Embryonic facial prominence (tissue), 1 donor: ENCODE results near the gene ZNF32.
A peak's percentile ranks its signal among the peaks of the same experiment; 100 is the strongest.

Experiments
- DNase-seq: peaks from one replicate; pipeline ENCODE4 v3.0.0-alpha.2; 2016; ENCODE audit errors: extremely low spot score

The ZNF32 gene, protein sequence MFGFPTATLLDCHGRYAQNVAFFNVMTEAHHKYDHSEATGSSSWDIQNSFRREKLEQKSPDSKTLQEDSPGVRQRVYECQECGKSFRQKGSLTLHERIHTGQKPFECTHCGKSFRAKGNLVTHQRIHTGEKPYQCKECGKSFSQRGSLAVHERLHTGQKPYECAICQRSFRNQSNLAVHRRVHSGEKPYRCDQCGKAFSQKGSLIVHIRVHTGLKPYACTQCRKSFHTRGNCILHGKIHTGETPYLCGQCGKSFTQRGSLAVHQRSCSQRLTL

DNA sequence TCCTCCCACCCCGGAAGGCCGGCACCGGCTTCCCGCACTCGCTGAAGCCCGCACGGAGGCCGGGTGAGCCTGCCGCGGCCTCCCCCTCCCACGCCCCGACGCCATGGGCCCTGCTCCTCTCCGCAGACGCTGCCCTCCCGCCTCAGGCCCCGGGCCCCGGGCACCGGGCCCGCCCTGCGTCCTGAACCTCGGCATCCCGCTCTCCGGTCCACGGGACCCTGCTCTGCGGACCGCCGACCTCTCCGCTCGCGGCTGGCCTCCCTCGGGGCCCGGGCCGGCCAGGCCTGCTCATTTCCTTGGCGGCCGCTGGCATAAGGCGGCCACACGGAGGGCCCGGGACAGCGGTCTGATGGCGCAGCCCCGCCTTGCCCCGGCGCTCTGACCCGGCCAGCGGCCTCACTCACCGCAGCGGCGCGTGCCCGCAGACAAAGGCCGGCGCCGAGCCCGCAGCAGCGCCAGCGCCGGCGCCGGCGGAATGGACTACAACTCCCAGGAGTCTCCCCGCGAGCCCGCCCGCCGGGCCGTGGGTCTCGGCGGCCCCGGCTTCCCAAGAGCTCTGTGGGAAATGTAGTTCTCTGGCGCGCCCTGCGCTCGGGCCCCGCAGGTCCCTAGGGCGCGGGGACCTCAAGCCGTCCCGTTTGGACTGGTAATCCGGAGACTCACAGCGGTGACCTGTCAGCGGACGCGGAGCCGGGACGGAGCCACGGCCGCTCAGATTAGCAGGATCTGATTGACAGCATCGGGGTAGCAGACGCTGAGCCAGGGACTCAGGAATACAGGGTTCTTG, at the start of gene ZNF32:
ZNF32 (minus strand) TSS at position 484 of the 787 bp plus-strand sequence. CDS start 2,748 bp downstream, outside the sequence.
- peak; percentile 63 for DNase-seq

DNA sequence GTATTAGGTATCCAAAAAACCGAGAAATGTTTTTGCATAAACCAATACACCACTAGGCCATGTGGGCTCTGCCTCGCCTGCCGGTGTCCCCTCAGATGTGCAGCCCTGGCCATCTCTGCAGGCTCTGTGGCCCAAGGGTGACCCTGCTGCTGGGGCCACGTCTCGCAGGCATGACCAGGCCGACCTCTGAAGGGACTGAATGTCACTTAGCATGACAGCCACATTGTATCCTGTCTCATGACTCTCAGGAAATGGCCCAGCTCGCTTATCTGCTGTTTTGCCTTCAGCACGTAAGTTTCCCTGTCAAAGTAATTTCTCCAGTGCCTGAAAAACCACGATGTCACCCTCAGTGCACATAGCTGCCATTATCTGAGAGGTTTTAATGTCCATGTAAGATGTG, 49.5 kb upstream of the ZNF32 start:
- no peak for DNase-seq

DNA sequence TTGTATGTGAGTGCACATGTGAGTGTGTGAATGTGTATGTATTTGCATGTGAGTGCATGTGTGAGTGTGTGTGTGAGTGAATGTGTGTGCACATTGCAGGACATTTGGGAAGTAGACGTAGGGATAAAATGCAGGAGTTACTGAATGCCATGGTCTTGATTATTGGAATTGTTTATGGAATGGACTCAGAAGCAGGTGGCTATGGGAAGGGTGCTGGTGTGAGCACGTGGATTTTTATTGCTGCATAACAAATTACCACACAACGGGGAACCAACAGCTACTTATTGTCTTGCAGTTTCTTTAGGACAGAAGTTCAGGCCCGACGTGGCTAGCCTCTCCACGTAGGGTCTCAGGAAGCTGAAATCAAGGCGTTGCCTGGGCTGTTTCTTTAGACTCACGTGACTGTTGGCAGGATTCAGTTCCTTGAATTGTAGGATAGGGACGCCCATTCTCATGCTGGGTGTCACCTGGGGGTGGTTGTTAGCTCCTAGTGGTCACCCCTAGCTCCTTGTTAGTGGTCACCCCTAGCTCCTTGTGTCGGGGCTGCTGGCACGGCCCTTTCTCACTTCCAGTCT, 48.3 kb upstream of the ZNF32 start:
- DNase-seq, result no peak

DNA sequence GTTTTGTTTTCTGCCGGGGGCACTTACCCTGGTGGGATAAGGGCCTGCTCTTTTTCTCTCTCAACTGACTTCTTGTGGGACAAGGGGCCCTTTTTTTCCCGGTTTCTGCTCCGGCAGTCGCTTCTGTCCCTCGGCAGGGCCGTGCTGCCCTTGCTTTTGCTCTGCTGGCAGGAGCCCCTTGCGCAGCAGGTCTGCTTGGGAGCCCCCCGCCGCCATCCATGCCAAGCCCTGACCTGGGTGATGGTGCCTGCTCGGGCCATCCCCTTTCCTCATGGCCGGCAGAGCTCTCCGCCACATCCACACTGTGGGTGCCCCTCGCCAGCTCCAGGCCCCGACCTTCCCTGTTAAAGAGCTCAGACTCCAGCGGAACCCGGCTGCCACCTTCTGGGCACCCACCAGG, 47.0 kb upstream of the ZNF32 start:
- no peak for DNase-seq

DNA sequence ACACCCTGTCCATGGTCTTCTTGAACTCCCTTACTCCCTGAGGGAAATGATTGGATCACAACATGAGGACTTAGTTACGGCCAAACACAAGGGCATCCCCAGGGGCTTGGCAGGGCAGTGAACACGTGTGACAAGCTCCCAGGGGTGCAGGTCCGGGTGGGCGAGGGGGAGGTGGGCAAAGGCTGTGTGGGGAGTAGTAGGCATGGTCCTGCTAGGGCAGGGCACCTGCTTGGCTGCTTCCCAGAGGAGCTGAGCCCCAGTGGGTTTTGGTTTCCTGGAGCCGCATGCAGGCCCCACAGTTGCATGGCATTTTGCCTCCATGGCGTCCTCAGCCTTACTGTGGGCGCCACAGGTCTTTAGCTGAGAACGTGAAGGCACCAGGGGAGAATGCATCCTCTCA, 46.6 kb upstream of the ZNF32 start:
- no peak for DNase-seq

DNA sequence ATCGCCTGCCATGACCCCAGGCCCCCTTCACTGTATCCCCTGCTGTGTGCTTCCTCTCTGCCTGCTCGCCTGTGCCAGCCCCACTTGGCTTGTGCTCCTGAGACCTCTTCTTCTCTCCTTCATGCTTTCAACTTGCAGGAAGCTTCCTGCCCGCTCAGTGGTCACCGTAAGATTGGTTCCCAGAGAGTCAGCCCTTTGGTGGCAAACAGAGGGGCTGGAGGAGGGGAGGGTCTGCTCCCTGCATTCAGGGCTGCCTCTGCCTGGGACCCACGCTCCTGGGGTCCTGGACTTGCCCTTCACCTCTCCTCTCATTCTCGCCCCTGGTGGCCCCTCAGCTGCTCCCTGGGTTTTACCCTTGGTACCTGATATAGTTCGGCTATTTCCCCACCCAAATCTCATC, 45.8 kb upstream of the ZNF32 start:
- DNase-seq, result no peak

DNA sequence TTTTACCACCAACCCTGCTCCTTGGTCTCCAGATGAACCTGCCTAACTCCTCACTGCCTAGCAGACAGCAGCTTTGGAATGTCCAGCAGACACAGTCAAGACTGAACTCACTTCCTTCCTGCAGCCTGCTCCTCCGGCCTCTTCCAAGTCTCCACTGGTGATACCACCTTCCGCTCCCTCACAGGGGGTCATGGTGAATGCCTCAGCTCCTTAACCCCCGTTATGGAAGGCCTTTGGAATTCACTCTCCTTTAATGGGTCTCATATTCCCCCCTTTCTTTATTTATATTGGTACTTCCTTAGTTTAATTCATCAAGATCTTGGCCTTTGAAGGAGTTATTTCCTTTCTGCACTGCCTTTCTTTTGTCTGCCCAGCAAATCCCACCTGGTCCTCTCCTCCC, 44.9 kb upstream of the ZNF32 start:
- no peak for DNase-seq

DNA sequence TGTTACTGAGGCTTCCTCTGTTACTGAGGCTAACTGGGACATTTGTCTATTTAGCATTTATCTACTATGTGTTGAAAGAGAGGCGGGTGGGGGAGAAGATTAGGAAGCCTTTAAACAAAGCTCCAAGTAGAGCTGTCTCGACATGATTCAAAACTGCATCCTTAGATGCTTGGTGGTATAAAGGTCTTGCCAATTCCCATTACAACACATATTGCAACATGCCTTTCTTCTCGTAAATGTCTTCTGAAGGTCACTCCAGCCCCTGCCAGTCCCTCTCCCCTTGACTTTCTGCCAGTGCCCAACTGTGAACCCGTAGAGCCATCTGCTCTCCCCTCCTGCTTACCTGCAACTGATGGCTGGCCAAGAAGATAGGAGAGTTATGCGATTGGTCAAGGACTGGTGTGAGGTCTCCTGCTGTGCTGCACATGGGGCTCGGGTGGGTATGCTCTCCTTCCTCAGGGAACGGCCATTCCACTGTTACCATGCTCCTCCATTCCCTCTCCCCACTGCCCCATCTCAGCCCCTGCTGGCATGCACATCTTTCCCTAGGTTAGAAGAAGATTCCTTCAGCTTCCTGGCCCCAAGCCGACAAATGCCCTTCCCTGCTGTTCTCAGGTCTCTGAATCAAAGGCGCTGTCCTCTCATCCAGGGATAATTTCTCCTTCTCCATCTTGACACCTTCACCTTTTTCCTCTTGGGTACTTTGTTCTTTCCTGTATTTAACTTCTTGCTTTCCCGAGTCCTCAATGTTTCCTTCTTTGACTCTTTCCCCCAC, 43.6 kb upstream of the ZNF32 start:
- no peak for DNase-seq

DNA sequence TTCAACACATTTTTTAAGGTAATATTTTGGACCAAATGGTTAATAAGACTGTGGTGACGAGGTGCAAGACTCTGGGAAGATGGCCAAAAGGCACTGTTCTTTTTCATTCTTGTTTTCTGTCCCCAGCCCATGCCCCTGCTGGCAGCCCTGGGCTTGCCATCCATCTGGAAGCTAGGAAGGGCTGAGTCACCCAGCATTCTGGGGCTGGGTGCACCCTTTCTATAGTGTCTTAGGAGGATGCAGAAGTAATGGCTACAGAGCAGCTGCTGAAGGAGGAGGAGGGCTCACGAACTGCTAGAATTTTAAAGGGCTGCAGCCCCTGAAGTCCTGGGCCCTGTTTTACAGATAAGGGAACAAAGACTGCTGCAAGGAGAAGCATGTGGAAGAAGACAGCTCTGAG, 42.8 kb upstream of the ZNF32 start:
- DNase-seq, result no peak

DNA sequence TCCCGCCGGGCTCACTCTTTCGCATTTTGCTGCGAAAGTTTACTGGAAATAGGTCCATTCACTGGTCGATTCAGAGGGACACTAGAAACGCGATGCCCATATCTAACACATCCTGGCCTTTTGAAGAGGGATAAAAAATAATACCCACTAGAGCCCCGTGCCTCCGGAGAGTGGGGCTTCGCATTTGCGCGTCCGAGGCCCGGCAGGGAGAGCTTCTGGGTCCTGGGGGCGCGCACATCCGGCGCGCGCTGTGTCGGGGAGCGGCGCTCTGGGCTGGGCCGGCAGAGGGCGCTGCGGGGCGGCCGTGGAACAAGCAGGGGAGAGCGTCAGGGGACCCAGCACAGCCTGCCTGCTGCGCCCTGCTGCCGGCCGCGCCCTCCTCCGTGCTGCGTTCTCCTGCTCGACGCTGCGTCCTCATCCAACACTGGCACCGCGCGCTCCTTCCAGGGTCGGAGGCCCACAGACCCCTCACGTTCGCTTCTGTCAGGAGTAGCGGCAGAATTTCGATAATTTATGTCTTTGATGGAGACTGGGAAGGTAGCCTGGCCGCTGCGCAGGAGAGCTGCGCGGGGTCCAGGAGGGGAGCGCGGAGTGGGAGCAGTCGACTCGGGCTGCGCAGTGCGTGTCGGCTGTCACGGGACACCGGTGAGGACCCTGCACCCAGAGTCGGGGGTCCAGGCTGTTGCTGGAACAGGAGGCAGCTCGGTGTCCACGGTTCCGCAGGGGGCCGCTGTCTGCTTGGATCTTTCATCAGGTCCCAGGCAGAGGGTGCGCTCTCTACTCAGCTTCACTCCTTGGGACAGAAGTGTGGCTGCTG, 41.5 kb upstream of the ZNF32 start:
- peak; percentile 68 for DNase-seq

DNA sequence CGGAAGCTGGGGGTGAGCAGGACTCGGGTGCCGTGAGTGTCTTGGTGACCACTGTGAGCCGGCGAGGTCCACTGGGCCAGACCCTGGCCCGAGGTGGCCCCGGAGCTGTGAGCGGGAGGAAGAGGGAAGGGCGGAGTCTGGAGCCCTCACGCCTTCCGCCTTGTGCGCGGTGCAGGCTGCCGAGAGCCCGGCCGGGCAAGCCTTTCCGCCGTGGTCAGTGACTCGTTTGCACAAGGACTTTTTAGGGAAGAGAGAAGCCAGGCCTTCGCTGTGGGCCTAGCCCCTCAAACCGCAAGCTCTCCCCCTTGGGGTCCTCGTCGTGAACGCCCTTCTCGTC, 40.9 kb upstream of the ZNF32 start:
- DNase-seq, result no peak

DNA sequence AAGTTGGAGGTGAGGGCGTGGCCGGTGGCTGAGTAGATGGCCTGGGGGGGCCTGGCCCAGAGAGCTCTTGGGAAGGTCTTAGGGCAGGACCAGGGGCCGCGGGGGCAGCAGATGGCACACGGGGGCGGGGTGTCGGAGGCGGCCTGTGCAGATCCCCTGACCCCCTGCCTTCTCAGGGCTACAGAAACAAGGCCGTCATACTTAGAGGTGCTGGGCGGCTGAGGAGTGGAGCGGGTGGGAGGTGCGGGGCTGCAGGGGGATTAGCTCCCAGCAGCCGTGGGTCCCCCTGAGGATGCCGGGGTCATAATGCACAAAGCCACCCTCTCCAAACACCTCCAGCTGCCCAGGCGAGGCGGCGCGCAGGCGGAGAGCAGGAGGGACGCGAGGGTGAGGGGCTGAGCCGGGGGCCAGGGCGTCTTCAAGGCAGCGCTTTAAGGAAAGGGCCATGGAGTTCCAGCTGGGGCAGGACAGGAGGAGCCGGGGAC, 40.4 kb upstream of the ZNF32 start:
- DNase-seq, result no peak

DNA sequence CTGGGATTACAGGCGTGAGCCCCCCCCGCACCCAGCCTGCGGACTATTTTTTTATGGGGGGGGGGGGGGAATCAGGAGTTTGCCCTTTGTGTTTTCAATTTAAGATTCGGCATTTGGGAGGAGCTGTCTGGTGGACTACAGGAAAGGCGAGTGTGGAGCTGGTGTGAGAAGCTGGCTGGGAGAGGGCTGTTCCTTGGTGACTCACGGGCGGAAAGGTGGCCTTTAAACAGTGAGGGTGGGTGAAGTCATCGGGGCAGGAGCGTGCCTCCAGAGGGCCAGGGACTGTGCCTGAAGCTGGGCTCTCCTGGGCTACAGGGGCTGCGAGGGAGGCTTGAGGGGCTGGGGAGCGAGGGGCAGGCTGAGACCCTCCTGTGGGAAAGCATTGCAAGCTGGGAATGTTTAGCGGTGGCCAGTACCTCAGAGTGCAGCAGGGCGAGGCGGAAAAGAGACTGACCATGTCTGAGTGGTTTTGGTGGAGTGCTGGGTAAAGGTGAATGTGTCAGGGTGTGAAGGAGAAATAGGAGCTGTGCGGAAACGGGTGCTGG, 39.7 kb upstream of the ZNF32 start:
- no peak for DNase-seq

DNA sequence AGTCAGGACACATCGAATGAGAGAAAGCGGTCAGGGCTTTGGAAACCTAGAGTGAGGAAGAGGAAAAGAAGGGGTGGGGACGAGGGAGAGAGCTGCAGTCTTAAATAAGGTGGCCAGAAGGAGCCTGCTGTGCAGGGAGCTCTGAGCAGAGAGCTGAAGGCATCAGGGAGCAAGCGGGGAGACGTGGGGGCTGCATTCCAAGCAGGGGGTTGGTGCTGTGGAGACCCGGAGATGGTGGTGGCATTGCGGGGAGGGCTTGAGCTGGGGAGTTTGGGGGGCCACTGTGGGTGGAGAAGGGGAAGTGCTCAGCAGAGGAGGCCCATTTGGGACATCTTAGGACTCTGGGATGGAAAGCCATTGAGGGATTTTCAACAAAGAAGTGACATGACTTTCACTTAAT, 38.7 kb upstream of the ZNF32 start:
- DNase-seq, result no peak

DNA sequence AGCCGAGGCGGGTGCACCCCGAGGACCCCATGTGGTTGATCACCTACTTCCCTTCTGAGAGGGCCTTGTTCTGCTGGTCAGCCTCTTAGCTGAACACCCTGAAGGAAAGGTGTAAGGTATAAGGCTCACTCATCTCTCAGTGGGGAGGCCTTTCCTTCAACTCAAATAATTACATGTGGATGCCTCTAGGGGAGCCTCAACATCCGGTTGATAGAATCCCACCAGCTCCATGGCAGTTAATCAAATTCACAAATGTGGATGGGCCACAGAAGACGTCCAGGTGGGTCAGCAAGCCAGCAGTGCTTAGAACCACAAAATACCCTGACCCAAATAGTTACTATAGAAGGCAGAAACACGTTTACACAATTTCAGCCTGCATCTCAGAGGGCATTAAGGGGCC, 37.7 kb upstream of the ZNF32 start:
- DNase-seq, result no peak

DNA sequence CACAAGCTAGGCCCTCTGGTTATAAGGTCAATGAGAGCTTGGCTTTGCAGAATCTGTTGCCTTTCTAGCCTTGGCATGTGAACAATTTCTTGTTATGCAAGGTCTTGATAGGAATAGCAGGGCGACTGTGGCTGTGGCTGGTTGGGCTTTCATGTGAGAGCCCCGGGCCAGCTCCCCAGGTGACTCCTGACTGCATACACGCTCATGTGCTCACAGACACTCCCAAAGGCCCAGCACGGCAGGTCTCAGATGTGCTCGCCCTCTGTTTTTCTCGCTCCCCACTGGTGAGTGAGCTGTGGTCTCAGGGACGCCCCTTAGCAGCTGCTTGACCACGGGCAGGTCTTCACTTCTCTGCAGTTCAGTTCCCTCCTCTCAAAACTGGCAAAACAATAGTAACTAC, 37.1 kb upstream of the ZNF32 start:
- no peak for DNase-seq

DNA sequence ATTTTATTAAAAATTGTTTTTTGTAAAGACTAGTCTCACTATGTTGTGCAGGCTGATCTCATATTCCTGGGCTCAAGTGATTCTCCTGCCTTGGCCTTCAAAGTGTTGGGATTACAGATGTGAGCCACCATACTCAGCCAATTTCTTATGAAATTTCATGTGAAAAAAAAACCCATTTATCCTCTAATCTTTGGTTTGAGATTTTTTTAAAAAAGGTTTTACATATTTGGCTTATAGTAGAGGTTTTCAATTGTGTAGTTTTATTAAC, 35.5 kb upstream of the ZNF32 start:
- no peak for DNase-seq

DNA sequence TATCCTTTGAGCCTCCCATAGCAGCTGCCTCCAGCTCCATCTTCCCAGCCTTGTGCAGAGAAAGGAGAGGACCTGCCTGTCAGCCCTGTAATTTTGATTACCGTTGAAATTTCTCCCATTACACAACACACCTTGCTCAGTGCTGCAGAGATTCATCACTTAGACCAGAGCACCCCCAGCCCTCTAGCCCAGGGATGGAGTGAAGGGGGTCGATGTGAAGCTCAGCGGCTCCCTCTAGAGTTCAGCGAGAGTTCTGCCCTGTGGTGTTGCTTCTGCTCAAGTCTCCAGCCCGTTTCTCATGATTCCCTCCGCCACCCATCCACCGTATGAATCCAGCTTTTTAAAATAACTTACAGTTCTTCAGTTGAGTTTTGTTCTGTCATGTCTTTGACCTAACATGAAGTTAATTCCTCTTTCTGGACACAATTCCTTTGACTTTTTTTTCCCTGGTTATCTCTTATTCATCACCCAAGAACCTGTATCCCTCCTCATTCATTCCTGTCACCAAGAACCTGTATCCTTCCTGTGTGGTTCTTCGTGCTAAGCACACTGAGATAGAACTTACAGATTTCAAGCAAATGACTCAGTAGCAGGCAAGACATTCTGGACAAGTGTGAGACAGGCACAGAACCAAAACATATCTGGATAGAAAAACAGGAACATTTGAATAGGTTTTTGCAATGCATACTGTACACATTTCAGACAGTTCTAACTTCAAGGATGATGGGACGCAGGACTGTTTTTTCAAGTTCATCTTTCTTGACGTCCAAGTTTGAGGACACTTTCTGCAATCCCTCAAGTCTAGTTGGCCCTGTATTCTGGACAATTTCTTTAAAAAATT, 35.0 kb upstream of the ZNF32 start:
- DNase-seq, result no peak

DNA sequence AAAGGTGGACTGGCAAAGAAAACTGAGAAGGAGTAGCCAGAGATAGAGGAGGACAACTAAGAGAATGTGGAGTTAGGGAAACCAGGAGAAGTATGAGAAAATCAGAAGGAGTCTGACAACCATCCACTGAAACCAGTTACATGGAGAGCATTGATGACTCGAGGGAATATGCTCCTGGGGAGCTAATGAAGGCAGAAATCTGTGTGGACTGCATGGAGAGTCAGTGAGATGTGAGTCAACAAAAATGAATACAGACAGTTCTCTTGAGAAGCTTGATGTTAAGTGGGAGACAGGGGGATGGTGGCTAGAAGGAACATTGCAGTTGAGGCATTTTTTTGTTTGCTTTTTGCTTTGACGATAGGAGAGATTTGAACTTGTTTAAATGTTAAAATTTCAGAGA, 34.3 kb upstream of the ZNF32 start:
- DNase-seq, result no peak

DNA sequence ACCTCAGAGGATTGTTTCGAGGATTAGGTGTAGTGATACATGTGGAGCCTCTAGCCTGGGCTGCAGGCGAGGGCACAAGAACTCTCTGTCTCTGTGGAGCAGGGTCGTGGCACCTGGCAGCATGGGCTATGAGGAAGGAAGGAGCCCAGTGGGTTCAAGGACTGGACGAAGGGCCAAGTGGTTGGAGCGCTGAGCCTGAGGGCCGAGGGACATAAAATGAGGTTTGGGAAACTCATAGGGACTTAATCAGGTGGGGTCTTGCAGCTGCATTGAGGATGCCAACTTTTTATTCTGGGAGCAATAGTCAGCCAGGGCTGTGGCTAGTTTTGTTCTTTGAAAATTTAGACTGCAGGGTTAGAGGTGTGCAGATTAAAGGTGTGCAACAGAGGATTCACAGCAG, 33.0 kb upstream of the ZNF32 start:
- no peak for DNase-seq

DNA sequence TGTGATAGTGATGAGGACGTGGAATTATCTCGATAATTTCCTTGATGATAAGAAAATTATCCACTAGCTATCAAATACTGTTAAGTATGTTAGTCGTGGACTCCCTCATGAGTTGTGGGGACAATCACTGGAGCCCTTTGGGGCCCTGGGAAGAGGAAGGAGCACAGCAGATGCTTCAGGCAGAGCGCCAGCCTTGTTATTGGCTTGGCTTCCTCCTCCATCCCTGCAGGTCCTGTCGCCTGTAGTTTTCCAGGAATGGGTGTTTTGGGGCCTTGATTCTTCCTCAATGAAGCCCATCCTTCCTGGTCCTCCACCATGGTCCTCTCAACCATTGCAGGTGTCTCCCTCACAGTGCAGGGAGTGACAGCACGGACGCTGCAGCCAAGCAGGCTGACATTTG, 32.5 kb upstream of the ZNF32 start:
- no peak for DNase-seq
